Measurements from ENCODE around the gene MACC1.
"Not testable (repeated sequence)": the region's sequence is repeated elsewhere in the genome, so short reads cannot be mapped to it uniquely, and the experiment has no call there.

MACC1 gene

DNA sequence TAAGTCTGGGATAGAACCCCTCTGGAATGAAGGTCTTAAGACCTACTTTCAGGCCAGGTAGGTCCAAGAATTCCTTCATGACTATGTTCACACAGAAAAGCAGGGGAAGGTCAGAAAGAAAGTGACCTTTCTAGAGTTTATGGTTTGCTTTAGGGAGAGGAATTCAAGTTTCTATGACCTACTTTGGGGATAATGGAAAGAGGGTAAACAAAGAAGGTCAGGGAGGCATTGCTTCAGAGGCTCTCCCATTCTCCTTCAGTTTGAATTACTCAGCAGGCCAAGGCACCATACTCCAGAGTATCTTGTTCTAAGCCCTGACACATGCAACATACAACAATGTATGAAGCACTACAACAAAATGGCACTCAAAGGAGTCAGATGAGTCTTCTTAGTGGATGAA, 11.5 kb upstream of the MACC1 start:
- no peak for DNase-seq

DNA sequence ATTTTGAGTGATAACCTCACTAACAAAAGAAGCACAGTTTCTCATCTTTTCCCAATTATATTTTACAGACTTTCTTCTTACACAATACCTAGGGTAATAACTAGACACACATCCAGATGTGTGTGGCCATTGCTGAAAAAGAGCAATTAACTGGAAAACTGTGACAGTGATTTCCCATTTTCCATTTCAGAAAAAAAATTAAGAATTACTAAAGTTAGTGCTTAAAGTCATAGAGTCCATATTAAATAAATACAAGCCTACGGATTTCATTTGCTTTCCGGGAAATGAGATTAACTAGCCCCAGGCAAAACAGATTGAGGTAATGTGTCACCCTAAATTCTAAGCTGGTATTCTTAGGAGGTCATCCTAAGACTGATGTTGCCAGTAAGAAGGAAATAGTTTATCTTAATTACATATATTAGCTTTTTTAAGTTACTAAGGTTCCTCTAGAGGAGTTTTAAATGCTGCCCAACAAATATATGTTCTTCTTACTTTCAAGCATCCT, 10.2 kb upstream of the MACC1 start:
- DNase-seq, result no peak

DNA sequence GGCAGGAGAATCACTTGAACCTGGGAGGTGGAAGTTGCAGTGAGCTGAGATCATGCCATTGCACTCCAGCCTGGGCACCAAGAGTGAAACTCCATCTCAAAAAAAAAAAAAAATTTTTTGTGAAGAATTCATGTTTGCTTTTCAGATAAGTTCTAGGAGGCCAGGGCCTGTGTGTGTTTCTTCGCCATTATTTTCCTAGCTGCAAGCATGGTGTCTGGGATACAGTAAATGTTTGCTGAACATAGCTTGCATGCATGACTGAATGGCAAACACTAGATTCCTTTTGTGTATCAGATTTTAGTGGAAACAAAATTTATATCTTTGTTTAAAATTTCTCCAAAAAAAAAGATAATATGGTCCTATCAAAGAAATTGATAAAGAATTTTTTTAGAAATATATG, 9.7 kb upstream of the MACC1 start:
- DNase-seq, result no peak

DNA sequence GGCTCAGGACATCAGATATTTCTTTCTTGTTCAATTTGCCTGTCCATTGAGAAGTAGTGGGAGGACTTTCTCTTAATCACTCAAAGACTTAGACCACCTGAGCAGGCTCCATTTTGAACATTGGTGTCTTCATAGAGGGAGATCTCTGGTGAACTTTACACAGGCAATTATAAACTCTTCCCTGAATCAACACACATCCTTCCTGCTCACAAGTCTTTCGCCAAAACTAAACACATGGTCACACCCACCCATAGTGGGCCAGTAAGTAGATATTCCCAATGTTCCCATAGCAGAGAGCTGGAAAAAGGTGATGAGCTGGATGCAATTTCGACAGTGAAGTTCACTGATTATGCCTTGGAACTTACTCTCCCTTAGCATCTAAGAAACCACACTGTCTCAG, 8.2 kb upstream of the MACC1 start:
- DNase-seq, result no peak

DNA sequence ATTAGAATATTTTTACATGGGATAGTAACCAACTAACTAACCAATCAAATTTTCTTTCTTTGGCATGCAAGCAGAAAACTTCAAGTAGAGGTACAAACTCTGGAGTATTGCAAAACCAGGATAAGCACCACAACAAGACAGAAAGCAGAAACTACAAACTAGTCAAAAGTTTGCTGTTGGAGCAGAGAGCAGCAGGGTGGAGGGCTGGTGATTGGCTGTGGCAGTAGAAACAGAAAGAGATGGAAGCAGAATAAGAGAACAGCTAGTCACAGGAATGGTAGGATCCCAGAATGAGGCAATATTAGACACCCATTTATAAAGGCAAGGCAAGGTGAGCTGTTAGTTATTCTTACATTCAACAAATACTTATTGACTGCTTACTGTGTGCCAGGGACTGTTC, 6.8 kb upstream of the MACC1 start:
- DNase-seq, result no peak

DNA sequence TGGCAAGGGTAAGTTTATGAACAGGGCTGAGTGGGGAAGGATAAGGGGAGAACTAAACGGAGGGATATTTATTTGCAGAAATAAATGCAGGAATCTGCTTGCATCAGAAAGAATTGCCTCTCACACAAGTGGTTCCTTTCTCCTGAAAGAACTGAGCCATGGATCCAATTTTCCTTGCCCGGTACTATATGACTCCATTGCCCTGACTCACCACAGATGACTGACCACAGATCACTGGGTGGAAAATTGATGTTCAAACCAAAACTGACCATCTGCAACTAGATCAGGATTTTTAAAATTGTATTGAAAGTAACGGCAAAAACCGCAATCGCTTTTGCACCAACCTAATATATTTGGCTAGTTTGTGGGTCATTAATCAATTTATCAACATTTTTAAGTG, 6.2 kb upstream of the MACC1 start:
- no peak for DNase-seq

DNA sequence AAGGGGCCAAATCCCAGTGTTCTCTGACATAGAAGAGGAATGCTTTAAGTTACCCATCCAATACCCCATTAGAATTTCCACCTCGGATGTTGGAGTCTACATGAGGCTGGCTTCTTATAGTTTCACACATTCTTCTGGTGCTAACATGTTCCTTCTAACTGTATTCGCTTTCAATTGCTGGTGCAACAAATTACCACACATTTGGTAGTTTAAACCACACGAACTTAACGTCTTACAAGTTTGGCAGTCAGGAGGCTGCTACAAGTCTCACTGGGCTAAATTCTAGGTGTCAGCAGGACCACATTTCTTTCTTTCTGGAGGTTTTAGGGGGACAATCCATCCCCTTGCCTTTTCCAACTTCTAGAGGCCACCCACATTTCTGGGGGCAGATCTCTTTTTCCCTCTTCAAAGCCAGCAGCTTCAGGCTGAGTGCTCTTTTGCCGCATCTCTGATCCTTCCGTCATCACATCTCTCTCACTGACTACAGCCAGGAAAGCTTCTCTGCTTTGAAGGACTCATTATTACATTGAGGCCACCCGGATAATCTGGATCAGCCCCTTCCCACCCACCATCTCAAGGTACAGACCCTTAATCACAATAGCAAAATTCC, 5.1 kb upstream of the MACC1 start:
- DNase-seq, result no peak

DNA sequence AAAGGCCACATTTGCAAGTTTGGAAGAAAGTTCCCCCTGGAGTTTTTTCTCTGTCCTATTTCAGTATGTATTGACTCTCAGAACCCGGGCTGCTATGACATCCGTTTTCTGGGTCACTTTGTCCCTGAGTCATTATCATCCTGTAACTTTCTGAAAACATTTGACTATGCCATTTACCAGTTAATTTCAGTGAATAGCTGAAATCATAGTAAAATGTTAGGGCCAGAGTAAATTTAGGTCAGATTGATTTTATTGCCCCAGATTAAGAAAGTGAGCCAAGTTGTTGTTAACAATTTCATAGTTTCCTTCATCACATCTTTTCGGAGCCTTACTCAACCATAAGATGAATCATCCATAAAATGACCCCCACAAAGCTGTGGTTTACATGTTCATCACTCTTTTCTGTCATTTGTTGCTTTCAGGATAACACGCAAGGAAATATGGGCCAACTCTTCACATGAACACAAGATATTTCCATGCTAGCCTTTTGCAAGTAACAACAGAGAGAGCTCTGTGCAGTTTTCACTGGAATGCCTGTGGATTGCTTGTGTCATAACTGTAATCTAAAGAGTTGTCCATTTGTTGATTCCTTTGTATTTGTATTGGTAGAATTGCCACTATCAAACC, 3.9 kb upstream of the MACC1 start:
- no peak for DNase-seq

DNA sequence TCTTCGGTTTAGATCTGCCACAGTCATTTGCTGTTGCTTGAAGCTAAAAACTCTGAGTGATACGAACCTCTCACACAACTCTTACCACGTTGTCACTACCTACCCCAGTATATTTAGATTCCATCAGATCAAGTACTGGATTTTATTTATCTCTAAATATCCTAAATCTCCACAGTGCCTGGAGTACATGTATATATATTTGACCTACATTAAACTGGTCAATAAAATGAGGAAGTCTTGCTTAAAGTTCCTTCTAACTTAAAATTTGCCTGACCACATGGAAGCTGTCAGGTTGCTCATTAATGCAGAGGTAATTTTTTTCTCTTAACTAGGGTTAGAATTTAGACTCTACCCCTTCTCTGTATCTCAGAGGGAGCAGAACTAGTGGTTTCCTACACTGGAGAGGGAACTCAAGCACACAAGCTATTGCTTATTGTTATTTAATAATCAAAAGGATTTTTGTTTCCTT, 3.1 kb upstream of the MACC1 start:
- DNase-seq, result no peak

DNA sequence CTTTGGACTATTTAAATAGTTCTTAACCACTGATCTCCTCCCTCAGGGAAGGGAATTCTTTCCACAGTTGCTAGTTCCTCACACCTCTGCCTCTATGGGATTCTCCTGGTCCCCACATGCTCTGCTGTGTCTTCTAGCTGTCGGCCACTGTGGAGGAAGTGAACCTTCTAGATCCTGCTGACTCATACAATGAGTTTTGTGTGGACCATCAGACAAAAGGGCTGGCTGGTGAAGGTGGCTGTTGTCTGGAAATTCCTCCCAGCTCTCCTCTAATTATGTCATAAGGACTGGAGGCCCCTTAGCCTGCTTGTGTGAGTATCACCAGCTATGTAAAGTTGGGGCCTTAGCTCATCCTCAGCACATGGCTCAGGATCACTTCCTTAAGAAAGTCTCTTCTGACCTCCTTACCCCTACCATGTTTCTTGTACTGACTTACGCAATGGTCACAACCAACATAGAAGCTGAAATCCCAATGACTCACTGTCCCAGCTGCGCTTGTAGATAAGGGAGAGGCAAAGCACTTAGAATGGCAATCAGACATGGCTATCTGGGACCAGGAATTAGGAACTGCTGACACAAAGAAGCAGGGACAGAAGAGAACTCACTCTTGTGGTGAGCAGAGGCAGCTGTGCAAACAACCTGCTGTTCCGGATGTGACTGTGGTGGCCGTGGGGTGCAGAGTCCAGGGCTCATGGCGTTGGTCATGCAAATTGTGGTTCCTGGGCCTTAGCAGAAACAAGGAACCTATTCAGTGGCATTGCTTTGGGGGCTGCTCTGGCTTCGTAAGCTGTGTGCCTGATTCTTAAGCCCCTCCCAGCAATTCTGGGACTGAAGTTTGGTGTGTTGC, 2.5 kb upstream of the MACC1 start:
- peak; percentile 79 for DNase-seq

DNA sequence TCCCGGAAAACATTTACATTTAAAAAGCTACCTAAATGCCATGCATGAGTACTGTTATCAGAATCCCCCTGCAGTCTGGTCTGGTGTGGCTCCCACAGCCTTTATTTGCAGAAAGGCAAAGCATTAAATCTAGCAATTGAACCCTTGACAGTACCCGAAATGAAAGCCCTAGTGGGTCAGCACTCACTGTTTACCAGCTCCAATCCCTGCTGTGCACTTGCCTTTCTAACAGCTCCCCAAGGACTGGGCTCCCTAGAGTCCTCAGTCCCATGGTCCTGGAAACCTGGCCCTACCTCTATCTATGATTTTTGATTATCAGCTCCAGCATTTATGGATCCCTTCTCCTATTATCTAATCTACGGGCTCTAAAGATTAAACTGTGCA, 1.9 kb upstream of the MACC1 start:
- no peak for DNase-seq

DNA sequence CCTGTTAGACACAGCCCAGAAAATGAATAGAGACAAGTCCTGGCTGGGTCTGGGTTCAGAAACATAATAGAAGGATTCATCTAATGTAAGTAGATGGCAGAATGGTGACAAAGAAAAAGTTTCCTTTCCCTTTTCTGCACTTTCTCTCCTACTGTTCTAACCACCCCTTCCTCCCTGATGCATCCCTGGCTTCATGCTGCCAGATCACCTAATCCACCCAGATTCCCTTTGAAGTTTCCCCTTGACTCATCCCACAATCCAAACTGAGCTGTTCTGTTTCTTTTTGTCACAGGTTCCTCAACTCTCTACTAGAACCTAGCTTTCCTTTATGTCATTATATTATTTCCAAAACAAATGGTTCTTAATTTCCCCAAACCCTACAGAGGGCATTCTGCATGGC, 1.1 kb upstream of the MACC1 start:
- DNase-seq, result no peak

DNA sequence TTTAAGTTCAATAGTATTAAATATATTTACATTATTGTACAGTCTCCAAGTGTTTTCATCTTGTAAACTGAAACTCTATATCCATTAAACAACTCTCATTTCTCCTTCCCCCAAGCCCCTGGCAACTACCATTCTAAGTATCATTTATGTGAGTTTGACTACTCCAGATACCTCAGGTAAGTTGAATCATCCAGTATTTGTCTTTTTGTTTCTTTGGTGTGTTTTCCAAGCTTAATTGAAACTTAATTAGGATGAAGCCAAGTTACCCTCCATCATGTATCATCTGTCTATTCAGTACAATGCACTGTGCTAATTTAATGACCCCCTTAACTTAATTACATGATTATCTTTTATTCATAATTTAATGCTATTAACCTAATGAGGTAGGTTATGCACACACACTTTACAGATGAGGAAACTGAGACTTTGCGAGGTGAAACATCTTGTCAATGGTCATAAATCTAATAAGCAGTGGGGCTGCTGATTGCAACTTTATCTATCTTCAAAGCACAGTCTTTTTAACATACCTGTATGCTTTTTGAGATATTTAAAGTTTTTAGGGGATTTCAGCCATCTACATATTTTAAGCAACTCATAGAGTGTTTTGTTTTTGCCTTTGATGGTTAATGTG, 663 bp downstream of the MACC1 start:
- no peak for DNase-seq

DNA sequence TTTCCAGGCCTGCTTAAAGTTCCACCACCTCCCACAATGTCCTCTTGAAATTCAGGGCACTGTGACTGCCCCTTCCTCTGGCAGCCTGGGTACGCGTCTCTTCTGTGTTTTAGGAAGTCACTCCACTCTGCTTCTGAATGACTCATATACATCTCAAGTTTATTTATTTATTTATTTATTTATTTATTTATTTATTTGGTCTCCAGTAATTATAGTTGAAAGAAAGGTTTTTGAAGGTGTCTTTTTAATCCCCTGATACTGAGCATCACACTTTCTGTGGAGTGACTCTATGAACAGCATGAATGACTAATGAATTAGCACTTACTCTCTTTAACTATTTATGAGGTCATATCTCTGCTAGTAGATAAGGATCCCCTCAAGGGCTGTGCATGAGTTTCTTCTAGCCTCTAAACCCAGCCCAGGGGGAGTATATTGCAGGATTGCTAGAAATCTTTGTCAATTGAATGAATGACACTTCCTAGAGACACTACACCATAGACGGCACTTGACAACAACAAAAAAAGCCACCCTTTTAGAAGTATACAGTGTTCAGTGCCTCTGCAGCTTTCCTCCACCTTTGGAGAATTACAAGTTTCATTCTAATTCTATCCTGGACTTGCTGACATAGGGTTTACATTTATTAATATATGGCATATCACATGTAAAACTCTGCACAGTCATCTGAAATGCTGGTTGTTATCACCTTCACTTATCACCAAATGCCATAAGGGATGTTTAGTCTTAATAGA, 2.1 kb downstream of the MACC1 start:
- no peak for DNase-seq

DNA sequence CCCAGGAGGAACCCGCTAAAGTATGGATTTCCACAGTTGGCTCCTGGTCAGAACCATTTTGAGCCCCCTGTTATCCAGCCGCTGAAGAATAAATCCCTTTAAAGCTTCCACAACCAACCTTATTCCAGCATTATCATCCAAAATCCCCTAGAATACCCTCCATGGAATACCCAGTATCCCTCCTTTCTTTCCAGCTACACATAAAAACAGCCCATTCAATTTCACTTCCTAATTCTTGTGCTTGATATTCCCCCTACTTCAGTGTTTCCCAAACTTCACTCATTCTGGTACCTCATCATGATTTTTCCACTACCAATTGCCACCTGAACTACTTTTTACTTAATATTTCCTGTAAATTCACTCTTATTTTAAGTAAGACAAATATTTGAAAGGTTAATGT, 3.1 kb downstream of the MACC1 start:
- no peak for DNase-seq

DNA sequence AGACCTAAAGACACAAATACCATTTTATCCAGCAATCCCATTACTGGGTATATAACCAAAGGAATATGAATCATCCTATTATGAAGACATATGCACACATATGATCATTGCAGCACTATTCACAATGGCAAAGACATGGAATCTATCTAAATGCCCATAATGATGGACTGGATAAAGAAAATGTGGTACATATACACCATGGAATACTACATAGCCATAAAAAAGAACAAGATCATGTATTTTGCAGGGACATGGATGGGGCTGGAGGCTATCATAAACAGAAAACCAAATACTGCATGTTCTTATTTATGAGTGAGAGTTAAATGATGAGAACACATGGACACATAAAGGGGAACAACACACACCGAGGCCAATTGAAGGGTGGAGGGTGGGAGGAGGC, 3.8 kb downstream of the MACC1 start:
- no peak for DNase-seq

DNA sequence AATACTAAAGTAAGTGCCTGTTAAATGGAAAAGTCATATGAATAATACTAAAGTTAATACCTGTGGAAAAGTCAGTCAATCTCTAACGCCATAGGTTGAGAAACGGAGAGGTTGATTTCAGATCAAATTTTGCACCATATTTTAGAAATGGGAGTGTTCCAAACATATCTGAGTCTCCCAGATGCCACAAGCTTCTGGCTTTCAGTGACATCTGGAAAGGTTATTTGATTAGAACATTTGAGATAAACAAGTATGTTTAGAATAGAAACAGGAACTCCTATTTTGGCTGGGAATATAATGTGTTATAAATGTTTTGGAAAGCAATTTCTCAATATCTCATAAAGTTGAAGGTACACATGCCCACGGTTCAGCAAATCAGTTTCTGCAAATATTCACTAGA, 5.8 kb downstream of the MACC1 start:
- DNase-seq, result no peak

DNA sequence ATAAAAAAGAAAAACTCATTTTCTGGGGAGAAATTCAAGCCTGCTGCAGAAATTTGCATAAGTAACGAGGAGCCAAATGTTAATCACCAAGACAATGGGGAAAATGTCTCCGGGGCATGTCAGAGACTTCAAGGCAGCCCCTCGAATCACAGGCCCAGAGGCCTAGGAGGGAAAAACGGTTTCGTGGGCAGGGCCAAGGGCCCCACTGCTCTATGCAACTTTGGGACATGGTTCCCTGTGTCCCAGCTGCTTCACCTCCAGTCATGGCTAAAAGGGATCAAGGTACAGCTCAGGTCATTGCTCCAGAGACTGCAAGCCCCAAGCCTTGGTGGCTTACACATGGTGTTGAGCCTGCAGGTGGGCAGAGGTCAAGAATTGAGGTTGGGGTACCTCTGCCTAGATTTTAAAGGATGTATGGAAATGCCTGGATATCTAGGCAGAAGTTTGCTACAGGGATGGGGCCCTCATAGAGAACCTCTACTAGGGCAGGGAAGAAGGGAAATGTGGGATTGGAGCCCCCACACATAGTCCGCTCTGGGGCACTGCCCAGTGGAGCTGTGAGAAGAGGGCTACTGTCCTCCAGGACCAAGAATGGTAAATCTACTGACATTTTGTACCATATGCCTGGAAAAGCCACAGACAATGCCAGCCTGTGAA, 8.4 kb downstream of the MACC1 start:
- DNase-seq, result no peak

DNA sequence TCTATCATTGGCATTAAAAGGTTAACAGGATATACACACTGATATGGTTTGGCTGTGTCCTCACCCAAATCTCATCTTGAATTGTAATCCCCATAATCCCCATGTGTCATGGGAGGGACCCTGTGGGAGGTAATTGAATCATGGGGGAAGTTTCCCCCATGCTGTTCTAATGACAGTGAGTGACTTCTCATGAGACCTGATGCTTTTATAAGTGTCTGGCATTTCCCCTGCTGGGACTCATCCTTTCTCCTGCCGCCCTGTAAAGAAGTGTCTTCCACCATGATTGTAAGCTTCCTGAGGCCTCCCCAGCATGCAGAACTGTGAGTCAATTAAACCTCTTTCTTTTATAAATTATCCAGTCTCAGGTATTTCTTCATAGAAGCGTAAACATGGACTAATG, 9.4 kb downstream of the MACC1 start:
- DNase-seq, result not testable (repeated sequence)

DNA sequence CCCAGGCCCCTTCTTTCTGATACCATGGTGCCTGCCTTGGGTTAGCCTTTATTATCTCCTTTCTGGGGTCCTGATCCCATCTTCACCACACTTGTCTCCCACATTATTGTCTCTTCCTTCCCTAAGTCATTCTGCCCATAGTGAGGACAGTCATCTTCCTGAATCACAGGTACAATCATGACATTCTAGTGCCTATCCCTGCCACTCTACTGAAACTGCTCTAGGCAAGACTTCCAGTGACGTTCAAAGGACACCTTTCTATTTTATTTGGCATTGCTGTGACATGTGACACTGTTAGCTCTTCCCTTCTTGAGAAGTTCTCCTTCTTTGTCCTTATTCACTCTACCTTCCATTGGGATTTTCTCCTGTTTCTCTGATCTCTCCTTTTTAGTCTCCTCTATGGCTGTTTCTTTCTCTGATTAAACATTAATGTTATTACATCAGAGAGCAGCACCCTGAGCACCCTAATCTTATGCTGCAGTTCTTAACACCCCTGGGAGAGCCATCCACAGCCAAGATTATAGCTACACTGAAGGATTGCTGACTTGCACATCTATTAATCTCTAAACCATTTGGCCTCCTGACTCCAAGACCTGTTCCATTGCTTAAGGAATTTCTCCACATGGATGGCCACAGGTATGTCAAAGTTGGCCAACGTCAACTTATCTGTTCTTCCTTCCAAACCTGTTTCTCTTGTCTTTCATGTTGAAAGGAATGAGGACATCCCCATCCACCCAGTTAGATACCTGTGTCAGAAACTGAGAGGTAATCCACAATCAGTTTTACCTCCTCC, 10.9 kb downstream of the MACC1 start:
- DNase-seq, result no peak

DNA sequence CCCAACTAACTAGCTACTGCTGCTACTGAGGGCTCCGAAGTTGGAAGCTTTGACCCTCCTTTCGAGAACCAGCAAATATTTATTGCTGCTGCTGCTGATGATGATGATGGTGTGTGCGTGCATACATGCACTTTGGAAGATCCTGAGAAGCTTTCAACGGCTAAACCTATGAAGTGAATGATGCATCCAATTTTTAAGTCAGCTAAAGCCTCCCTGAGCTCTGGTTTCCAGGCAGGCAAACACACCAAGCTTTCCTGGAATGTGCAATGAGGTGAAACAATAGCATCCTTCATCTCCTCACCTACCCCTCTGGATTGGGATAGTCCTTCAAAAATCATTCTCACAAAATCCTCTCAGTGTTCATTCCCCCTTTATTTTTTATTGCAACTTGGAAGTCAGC, 13.9 kb downstream of the MACC1 start:
- DNase-seq, result no peak
